RWPE1 (cell line): ENCODE measurements around the gene RALBP1.

ENCODE experiments used
- CTCF ChIA-PET: fragments of 350-600 bp; sonication (Branson Sonifier 250); formaldehyde crosslinking; extraction: SDS; loops from one replicate; lab custom pipeline; 2021; lab: Yijun Ruan, JAX
- POLR2A ChIA-PET: fragments of 400-600 bp; formaldehyde crosslinking; extraction: SDS; loops from one replicate; lab custom pipeline; 2020; ENCODE audit warnings: antibody characterized with exemption; ENCODE audit not compliant: low non-redundant PET; lab: Yijun Ruan, JAX
- DNase-seq: peaks from one replicate; pipeline ENCODE4 v3.0.0; 2012; ENCODE audit warnings: low spot score
- H3K27ac ChIP-seq: fragments of 450-650 bp; 2 replicates; pipeline ENCODE4 v1.5.1; 2017
- CTCF ChIP-seq: fragments of 450-650 bp; conservative IDR thresholded peaks from 2 replicates; pipeline ENCODE4 v1.5.1; 2017; ENCODE audit warnings: low read depth, mild to moderate bottlenecking

RALBP1 gene

GRCh38 chr18:9433671-9434121 is 41.6 kb upstream of the RALBP1 start:
- ChIA-PET POLR2A (no interaction called here), CTCF (no interaction called here)
- H3K27ac ChIP-seq, result no peak overlapping the region
- no peak for DNase-seq
- no peak for TF ChIP-seq CTCF

- ChIA-PET CTCF (no interaction called here), POLR2A (no interaction called here)
- no peak for DNase-seq
- no peak for TF ChIP-seq CTCF
- H3K27ac ChIP-seq, result no peak overlapping the region
Observed at GRCh38 chr18:9434122-9434701, 41.1 kb upstream of the RALBP1 start.

GRCh38 chr18:9435041-9435440 is 40.3 kb upstream of the RALBP1 start:
- no peak overlapping the region for H3K27ac ChIP-seq
- POLR2A ChIA-PET, result no interaction called here
- no peak for DNase-seq
- CTCF ChIA-PET, result no interaction called here
- TF ChIP-seq CTCF, result no peak

GRCh38 chr18:9436206-9436929 is 38.9 kb upstream of the RALBP1 start:
- no peak overlapping the region for H3K27ac ChIP-seq
- CTCF ChIA-PET, result interaction anchor here (0.7 kb wide), 1 partner anchor 70 kb away, joined by 4 read pairs; no protein-coding TSS in a partner anchor
- POLR2A ChIA-PET, result no interaction called here
- no peak for DNase-seq
- no peak for TF ChIP-seq CTCF

- ChIA-PET CTCF (no interaction called here), POLR2A (no interaction called here)
- TF ChIP-seq CTCF, result no peak
- H3K27ac ChIP-seq, result no peak overlapping the region
- no peak for DNase-seq
Observed at GRCh38 chr18:9437021-9437437, 38.3 kb upstream of the RALBP1 start.

GRCh38 chr18:9437672-9438071 is 37.6 kb upstream of the RALBP1 start:
- TF ChIP-seq CTCF, result no peak
- ChIA-PET CTCF (no interaction called here), POLR2A (no interaction called here)
- no peak for DNase-seq
- no peak overlapping the region for H3K27ac ChIP-seq
